ENCODE results near the gene SIL1. TPM values are rescaled to one million over a fixed set of nuclear protein-coding genes. Genes with fewer than 3 reads are reported as not detected.

SIL1 gene
- total and polyA plus RNA-seq, 2 of the 13 experiments (the other 11 are each of a cell fraction or from before 2014, with no cell fraction given), result 26.0 to 30.0 TPM

GRCh38 chr5:139197710-139198669 is at the start of gene SIL1 (continued):
- TF ChIP-seq ZXDC (CRISPR knock-in tag; IDR thresholded peaks at IDR 0.05) (0 out of 2 replicates have a peak, but pooled peaks have one; percentile 72), SAFB2 (CRISPR knock-in tag; IDR thresholded peaks at IDR 0.05; ENCODE audit: borderline replicate concordance, low read depth) (0 out of 2 replicates have a peak, but pooled peaks have one; percentile 71), TFE3 (CRISPR knock-in tag; IDR thresholded peaks at IDR 0.05) (peak; percentile 62), PHF8 (CRISPR knock-in tag; IDR thresholded peaks at IDR 0.05) (peak; percentile 90), BHLHE40 (IDR thresholded peaks at IDR 0.05; ENCODE audit: low read length) (peak; percentile 87), SPEN (CRISPR knock-in tag; IDR thresholded peaks at IDR 0.05; ENCODE audit: low read depth) (peak; percentile 70; the same call in 1 of the 2 replicates), ZNF333 (CRISPR knock-in tag; IDR thresholded peaks at IDR 0.05; ENCODE audit: borderline replicate concordance) (no peak), ZNF18 (CRISPR knock-in tag; IDR thresholded peaks at IDR 0.05; ENCODE audit: insufficient replicate concordance) (peak; percentile 65), ISL2 (CRISPR knock-in tag; IDR thresholded peaks at IDR 0.05) (peak; percentile 54; the same call in 1 of the 2 replicates), ATF4 (CRISPR knock-in tag; IDR thresholded peaks at IDR 0.05) (peak in 1 of 2 experiments; percentile 8; a peak in 1 of 4 replicates), TBP (CRISPR knock-in tag; IDR thresholded peaks at IDR 0.05) (no peak; the same call in 1 of the 2 replicates), ZNF263 (CRISPR knock-in tag; IDR thresholded peaks at IDR 0.05) (0 out of 2 replicates have a peak, but pooled peaks have one; percentile 19), ZNF580 (CRISPR knock-in tag; IDR thresholded peaks at IDR 0.05; ENCODE audit: borderline replicate concordance, low read depth) (peak; percentile 37; the same call in 1 of the 2 replicates), RBFOX2 (IDR thresholded peaks at IDR 0.05; ENCODE audit: low read depth, low read length) (peak; percentile 94), ZNF350 (CRISPR knock-in tag; IDR thresholded peaks at IDR 0.05; ENCODE audit: borderline replicate concordance, low read depth) (0 out of 2 replicates have a peak, but pooled peaks have one; percentile 49), TRAFD1 (CRISPR knock-in tag; IDR thresholded peaks at IDR 0.05; ENCODE audit: borderline replicate concordance) (no peak), ISX (CRISPR knock-in tag; conservative IDR thresholded peaks at IDR 0.05) (no peak; the same call in 1 of the 2 replicates), ZNF598 (CRISPR knock-in tag; IDR thresholded peaks at IDR 0.05; ENCODE audit: borderline replicate concordance) (0 out of 2 replicates have a peak, but pooled peaks have one; percentile 65)
